ENCODE data around the gene NTN1.

NTN1 gene

DNA sequence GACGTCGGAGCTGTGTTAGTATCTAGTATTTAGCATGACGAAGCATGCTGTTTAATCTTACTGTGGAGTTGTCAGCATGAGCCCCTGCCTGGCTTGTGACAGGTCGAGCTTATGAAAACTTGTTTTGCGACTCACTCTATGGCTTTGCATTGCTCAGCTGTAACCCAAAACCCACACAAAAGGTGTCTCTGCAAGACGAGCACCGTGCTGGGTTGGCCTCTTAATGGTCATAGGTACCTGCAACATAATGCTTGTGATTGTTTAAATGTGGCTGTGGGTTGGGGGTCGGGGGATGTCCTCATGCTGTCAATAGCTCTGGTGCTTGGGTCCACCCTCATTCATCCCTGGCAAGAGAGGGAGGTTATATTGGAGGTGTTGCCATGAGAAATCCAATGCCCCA is 5.4 kb downstream of the NTN1 start:
- no peak for TF ChIP-seq CTCF (IDR thresholded peaks at IDR 0.05; ENCODE audit: control insufficient read depth, insufficient read depth, low read depth, low read length, missing control alignments)
- H3K4me3 ChIP-seq (ENCODE audit: control insufficient read depth, low read depth, low read length), result no peak overlapping the region
- DNase-seq (ENCODE audit: low read depth), result no peak

- H3K4me3 ChIP-seq (ENCODE audit: control insufficient read depth, low read depth, low read length), result no peak overlapping the region
- no peak for TF ChIP-seq CTCF (IDR thresholded peaks at IDR 0.05; ENCODE audit: control insufficient read depth, insufficient read depth, low read depth, low read length, missing control alignments)
- DNase-seq (ENCODE audit: low read depth), result no peak
Measured at GRCh38 chr17:9028202-9028987, 7.1 kb downstream of the NTN1 start.

DNA sequence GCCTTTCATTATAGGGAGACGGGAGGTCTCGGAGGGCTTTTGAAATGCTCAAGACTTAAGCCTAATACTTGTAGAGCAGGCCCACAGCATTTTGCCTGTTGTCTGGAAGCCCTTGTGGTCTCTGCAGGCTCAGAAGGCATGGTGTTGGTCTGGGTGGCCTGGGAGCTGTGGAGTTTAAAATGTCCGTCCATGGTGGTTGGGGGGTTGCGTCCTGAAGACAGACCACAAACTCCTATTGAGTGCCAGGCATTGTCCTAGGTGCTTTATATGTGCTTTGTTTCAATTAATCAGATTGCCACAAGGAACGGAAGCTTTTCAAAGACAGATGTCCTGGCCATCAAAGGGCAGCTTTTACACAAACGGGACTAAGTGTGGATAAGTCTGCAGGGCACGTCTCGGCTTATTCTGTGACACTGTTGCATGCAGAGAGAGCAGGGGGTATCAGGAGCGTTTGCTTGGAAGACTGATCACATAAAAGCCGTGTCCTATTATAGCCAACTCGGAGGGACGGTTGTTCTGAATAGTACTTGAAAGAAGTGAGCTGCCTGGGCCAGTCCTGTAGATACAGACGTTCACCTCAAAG is 7.8 kb downstream of the NTN1 start:
- no peak overlapping the region for H3K4me3 ChIP-seq (ENCODE audit: control insufficient read depth, low read depth, low read length)
- TF ChIP-seq CTCF (IDR thresholded peaks at IDR 0.05; ENCODE audit: control insufficient read depth, insufficient read depth, low read depth, low read length, missing control alignments), result no peak
- DNase-seq (ENCODE audit: low read depth), result no peak

- H3K4me3 ChIP-seq (ENCODE audit: control insufficient read depth, low read depth, low read length), result no peak overlapping the region
- no peak for TF ChIP-seq CTCF (IDR thresholded peaks at IDR 0.05; ENCODE audit: control insufficient read depth, insufficient read depth, low read depth, low read length, missing control alignments)
- DNase-seq (ENCODE audit: low read depth), result no peak
Measured at GRCh38 chr17:9032151-9032550, 10.8 kb downstream of the NTN1 start.

DNA sequence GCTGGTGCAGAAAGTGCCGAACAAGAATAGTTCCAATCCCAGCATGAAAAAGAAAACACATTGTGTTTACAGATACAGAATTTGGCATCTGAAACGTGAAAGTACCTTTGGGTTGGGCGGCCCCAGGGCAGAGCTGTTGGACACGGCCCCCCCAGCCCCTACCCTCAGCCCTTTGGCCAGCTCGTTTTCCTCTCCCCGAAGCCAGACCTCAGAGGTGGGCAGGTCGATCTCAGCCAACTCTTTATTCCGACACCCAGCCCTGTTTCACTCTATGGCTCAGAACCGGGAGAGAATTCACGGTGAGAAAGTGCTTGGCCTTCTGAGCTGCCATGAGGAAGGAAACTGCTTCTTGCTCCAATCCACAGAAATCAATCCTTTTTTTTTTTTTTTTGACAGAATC is 11.3 kb downstream of the NTN1 start:
- H3K4me3 ChIP-seq (ENCODE audit: control insufficient read depth, low read depth, low read length), result no peak overlapping the region
- DNase-seq (ENCODE audit: low read depth), result no peak
- TF ChIP-seq CTCF (IDR thresholded peaks at IDR 0.05; ENCODE audit: control insufficient read depth, insufficient read depth, low read depth, low read length, missing control alignments), result no peak

GRCh38 chr17:9035249-9035648 is 13.9 kb downstream of the NTN1 start:
- no peak for DNase-seq (ENCODE audit: low read depth)
- no peak overlapping the region for H3K4me3 ChIP-seq (ENCODE audit: control insufficient read depth, low read depth, low read length)
- TF ChIP-seq CTCF (IDR thresholded peaks at IDR 0.05; ENCODE audit: control insufficient read depth, insufficient read depth, low read depth, low read length, missing control alignments), result no peak
